ENCODE measurements around the gene PCP2.

DNA sequence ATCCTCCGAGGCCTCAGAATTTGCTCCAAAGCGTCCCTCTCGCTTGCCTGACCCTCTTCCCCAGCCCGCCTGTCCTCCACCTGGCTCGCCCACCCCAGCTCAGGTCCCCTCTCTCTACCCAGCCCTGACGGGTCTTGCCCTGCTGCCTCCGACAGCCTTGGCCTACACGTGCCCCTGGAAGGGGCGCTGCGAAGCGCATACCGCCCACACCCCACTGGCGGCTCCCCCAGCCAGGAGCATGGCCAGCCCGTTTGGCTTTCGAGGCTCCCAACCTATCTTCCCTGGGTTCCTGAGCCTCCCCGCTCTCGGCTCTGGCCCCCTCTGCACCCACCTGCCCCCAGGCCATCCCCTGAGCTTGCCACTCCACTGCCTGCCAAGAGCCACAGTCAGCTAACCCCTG is 8.7 kb downstream of the PCP2 start:
- TF ChIP-seq TCF7L2 (IDR thresholded peaks at IDR 0.05; ENCODE audit: low read depth, low read length) = no peak
- TF ChIP-seq POLR2AphosphoS5 (IDR thresholded peaks at IDR 0.05; ENCODE audit: low read depth, low read length) = no peak
- TF ChIP-seq, protein P1, sequence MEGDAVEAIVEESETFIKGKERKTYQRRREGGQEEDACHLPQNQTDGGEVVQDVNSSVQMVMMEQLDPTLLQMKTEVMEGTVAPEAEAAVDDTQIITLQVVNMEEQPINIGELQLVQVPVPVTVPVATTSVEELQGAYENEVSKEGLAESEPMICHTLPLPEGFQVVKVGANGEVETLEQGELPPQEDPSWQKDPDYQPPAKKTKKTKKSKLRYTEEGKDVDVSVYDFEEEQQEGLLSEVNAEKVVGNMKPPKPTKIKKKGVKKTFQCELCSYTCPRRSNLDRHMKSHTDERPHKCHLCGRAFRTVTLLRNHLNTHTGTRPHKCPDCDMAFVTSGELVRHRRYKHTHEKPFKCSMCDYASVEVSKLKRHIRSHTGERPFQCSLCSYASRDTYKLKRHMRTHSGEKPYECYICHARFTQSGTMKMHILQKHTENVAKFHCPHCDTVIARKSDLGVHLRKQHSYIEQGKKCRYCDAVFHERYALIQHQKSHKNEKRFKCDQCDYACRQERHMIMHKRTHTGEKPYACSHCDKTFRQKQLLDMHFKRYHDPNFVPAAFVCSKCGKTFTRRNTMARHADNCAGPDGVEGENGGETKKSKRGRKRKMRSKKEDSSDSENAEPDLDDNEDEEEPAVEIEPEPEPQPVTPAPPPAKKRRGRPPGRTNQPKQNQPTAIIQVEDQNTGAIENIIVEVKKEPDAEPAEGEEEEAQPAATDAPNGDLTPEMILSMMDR (IDR thresholded peaks at IDR 0.05) = no peak
